Endodermal cell (in vitro differentiated cells): ENCODE measurements around the gene ALG2. TPM values are rescaled to one million over a fixed set of nuclear protein-coding genes. Genes with fewer than 3 reads are reported as not detected.
"Not testable (repeated sequence)": the region's sequence is repeated elsewhere in the genome, so short reads cannot be mapped to it uniquely, and the experiment has no call there.

Experiments
- DNase-seq: peaks from one replicate; pipeline ENCODE4 v3.0.0-alpha.2; 2017
- H3K27ac ChIP-seq: 2 replicates; pipeline ENCODE4 v1.5.1; 2013; ENCODE audit warnings: mild to moderate bottlenecking, low read depth, low read length, moderate library complexity
- H3K27me3 ChIP-seq: 2 replicates; pipeline ENCODE4 v1.6.1; 2013; ENCODE audit warnings: mild to moderate bottlenecking, low read length, moderate library complexity; ENCODE audit not compliant: insufficient read depth, control insufficient read depth, poor library complexity, severe bottlenecking
- H3K36me3 ChIP-seq: 2 replicates; pipeline ENCODE4 v1.7.0; 2013; ENCODE audit warnings: mild to moderate bottlenecking, low read length, moderate library complexity; ENCODE audit not compliant: control insufficient read depth, insufficient read depth
- H3K4me1 ChIP-seq: one replicate; pipeline ENCODE4 v1.7.0; 2013; ENCODE audit warnings: low read length; ENCODE audit not compliant: control insufficient read depth, insufficient read depth
- H3K4me3 ChIP-seq: 2 replicates; pipeline ENCODE4 v1.5.1; 2013; ENCODE audit warnings: mild to moderate bottlenecking, low read length, moderate library complexity
- H3K9ac ChIP-seq: 2 replicates; pipeline ENCODE4 v1.6.1; 2013; ENCODE audit warnings: mild to moderate bottlenecking, low read length, moderate library complexity; ENCODE audit not compliant: poor library complexity, severe bottlenecking; ENCODE audit errors: extremely low read depth
- H3K9me3 ChIP-seq: 2 replicates; pipeline ENCODE4 v1.6.1; 2013; ENCODE audit warnings: mild to moderate bottlenecking, low read length, moderate library complexity; ENCODE audit not compliant: control insufficient read depth
- H3K27ac Mint-ChIP-seq: 2 replicates; pipeline ENCODE4 v1.8.0; 2020; ENCODE audit warnings: mixed read lengths
- H3K27me3 Mint-ChIP-seq: 2 replicates; pipeline ENCODE4 v1.8.0; 2021; ENCODE audit warnings: mild to moderate bottlenecking, mixed read lengths; ENCODE audit not compliant: insufficient read depth
- H3K36me3 Mint-ChIP-seq: 2 replicates; pipeline ENCODE4 v1.8.0; 2020; ENCODE audit warnings: low read depth, mixed read lengths
- H3K4me1 Mint-ChIP-seq: 2 replicates; pipeline ENCODE4 v1.8.0; 2020; ENCODE audit warnings: mixed read lengths
- H3K4me3 Mint-ChIP-seq: 2 replicates; pipeline ENCODE4 v1.8.0; 2020; ENCODE audit warnings: mild to moderate bottlenecking, moderate library complexity, mixed read lengths
- H3K9me3 Mint-ChIP-seq: 2 replicates; pipeline ENCODE4 v1.8.0; 2020; ENCODE audit warnings: mild to moderate bottlenecking, mixed read lengths
- WGBS, 2 experiments: methylation state at CpG; one replicate each; pipeline versions ENCODE4 v1.1.5 to v1.1.7; 2013; ENCODE audit warnings: missing lambda C conversion rate in 2 of 2, mixed read lengths in 1 of 2; ENCODE audit not compliant: insufficient coverage in 1 of 2, insufficient read length in 1 of 2; 5-methylcytosine and 5-hydroxymethylcytosine counted together
- total RNA-seq, 2 donors: library from RNA; stranded (reverse); fragmentation: NEBNext Ultra II Directional in 1 of 2; extraction: Animal tissue kit (Norgen Biotek cat#: 25700) in 1 of 2; gene quantifications; 2 replicates in 1 of 2; 3 replicates in 1 of 2; pipeline ENCODE4 v1.2.1, GENCODE V29; 2021
- TF ChIP-seq, protein P1 (sequence below): fragments of 200-600 bp; sonication (generic); conservative IDR thresholded peaks from 2 replicates; pipeline ENCODE4 v1.5.0; 2021; ENCODE audit warnings: antibody characterized with exemption, mild to moderate bottlenecking

Gene ALG2
- total RNA-seq, 2 donors from 2014 or later: 27.6 to 28.8 TPM

DNA sequence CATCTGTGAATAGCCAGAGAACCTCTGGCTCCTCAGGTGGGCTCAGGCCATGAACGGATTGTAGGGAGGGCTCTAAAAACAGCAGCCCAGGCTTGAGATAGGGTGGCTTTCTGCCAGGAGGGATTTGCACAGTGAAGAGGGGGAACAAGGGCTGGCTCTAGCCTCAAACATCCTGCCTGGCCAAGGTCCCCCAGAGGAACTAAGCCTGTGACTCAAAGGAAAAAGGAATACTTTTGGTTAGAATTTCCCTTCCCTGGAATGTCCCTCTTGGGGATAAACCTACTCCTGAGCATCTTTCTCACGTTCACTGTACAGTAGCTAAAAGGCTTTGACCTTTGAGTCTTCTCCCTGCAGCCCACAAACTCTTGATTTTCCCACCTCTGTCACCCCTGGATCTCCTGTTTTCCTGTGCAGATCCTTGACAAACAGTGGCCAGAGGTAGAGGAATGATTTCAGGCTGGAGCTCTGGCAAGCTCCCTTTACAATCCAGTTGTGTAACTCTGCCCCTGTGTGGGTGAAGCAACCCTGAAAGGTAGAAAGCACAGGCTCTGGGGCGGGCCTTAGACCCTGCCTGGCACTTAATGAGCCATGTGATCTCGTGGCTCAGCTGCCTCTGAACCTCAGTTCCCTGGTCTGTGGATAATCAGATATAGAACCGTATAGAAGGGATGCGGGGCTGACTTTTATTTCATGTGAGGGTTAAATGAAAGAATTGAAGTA lies 17.8 kb upstream of the ALG2 start:
- DNase-seq: no peak
- TF ChIP-seq, protein P1, sequence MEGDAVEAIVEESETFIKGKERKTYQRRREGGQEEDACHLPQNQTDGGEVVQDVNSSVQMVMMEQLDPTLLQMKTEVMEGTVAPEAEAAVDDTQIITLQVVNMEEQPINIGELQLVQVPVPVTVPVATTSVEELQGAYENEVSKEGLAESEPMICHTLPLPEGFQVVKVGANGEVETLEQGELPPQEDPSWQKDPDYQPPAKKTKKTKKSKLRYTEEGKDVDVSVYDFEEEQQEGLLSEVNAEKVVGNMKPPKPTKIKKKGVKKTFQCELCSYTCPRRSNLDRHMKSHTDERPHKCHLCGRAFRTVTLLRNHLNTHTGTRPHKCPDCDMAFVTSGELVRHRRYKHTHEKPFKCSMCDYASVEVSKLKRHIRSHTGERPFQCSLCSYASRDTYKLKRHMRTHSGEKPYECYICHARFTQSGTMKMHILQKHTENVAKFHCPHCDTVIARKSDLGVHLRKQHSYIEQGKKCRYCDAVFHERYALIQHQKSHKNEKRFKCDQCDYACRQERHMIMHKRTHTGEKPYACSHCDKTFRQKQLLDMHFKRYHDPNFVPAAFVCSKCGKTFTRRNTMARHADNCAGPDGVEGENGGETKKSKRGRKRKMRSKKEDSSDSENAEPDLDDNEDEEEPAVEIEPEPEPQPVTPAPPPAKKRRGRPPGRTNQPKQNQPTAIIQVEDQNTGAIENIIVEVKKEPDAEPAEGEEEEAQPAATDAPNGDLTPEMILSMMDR: no peak
- 80 to 89% methylated on average over 1 to 6 of the region's 6 CpGs for WGBS, 2 experiments
- peaks cover 5% of the 10 kb centered on the region for H3K4me1 Mint-ChIP-seq
- Histone ChIP-seq H3K27me3 (no peaks in the 10 kb centered on the region), H3K27ac (no peak overlapping the region), H3K4me1 (no peaks in the 10 kb centered on the region), H3K9ac (no peak overlapping the region), H3K9me3 (no peaks in the 10 kb centered on the region), H3K4me3 (no peak overlapping the region), H3K36me3 (peaks cover 11% of the 10 kb centered on the region)
- H3K27ac Mint-ChIP-seq: no peak overlapping the region
- H3K4me3 Mint-ChIP-seq: no peak overlapping the region
- no peaks in the 10 kb centered on the region for H3K27me3 Mint-ChIP-seq
- H3K36me3 Mint-ChIP-seq: peaks cover 9% of the 10 kb centered on the region
- H3K9me3 Mint-ChIP-seq: peaks cover 2% of the 10 kb centered on the region

DNA sequence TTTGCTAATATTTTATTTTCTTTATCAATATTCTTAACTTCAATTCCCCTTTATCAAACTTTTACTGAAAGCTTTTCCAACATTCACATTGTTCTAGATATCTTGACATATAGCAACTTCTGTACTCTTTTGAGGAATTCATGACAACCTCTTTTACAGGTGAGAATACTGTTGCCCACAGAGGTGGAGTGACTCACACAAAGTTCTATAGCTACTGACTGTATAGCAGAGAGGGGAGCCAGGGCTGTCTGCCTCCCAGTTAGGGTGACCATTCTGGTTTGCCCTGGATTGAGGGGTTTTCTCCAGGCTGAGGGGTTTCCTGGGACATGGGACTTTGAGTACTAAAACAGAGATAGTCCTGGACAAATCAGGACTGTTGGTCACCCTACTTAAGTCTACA lies 16.6 kb upstream of the ALG2 start:
- peaks cover 2% of the 10 kb centered on the region for H3K9me3 Mint-ChIP-seq
- H3K27me3 Mint-ChIP-seq: no peaks in the 10 kb centered on the region
- H3K4me3 Mint-ChIP-seq: no peak overlapping the region

GRCh38 chr9:99237849-99238248 lies 16.1 kb upstream of the ALG2 start:
- not testable (repeated sequence) for H3K9me3 ChIP-seq, H3K27ac ChIP-seq, H3K9me3 Mint-ChIP-seq, DNase-seq, H3K4me1 ChIP-seq, H3K27me3 Mint-ChIP-seq, H3K4me3 ChIP-seq, H3K4me3 Mint-ChIP-seq, H3K27ac Mint-ChIP-seq, H3K9ac ChIP-seq, H3K27me3 ChIP-seq
- peaks cover 11% of the 10 kb centered on the region for H3K4me1 Mint-ChIP-seq
- peaks cover 12% of the 10 kb centered on the region for H3K36me3 Mint-ChIP-seq
- H3K36me3 ChIP-seq: peaks cover 20% of the 10 kb centered on the region
- WGBS, 2 experiments: 97% methylated on average over 4 of the region's 4 CpGs

More for the DNA sequence above, 16.6 kb upstream of the ALG2 start:
- TF ChIP-seq, protein P1: no peak
- Mint-ChIP-seq H3K4me1 (peaks cover 11% of the 10 kb centered on the region), H3K36me3 (peaks cover 9% of the 10 kb centered on the region), H3K27ac (no peak overlapping the region)
- H3K27me3 ChIP-seq: no peaks in the 10 kb centered on the region
- H3K27ac ChIP-seq: no peak overlapping the region
- no peaks in the 10 kb centered on the region for H3K9me3 ChIP-seq
- H3K4me1 ChIP-seq: no peaks in the 10 kb centered on the region
- peaks cover 15% of the 10 kb centered on the region for H3K36me3 ChIP-seq
- DNase-seq: no peak
- no peak overlapping the region for H3K9ac ChIP-seq
- no peak overlapping the region for H3K4me3 ChIP-seq

- Mint-ChIP-seq H3K9me3 (no peaks in the 10 kb centered on the region), H3K27ac (no peak overlapping the region)
Observed at GRCh38 chr9:99237356-99237755, 15.6 kb upstream of the ALG2 start.

More at GRCh38 chr9:99237356-99237755, 15.6 kb upstream of the ALG2 start:
- Histone ChIP-seq H3K4me1 (no peaks in the 10 kb centered on the region), H3K27ac (no peak overlapping the region), H3K36me3 (peaks cover 25% of the 10 kb centered on the region), H3K9me3 (no peaks in the 10 kb centered on the region), H3K27me3 (no peaks in the 10 kb centered on the region), H3K9ac (no peak overlapping the region), H3K4me3 (no peak overlapping the region)
- DNase-seq: no peak
- Mint-ChIP-seq H3K4me3 (no peak overlapping the region), H3K4me1 (peaks cover 11% of the 10 kb centered on the region), H3K27me3 (no peaks in the 10 kb centered on the region), H3K36me3 (peaks cover 9% of the 10 kb centered on the region)
- TF ChIP-seq, protein P1: no peak
